PFSK-1 (cell line): ENCODE data around the gene CCL19.

Source experiments
- POLR2AphosphoS5 ChIP-seq: IDR thresholded peaks from 2 replicates; pipeline ENCODE4 v1.6.1; 2012; ENCODE audit warnings: low read depth, mild to moderate bottlenecking, control low read depth, low read length, moderate library complexity
- REST ChIP-seq, 2 experiments: IDR thresholded peaks; 2 replicates each; pipeline versions ENCODE4 v1.6.1 to v1.8.0; 2011 to 2012; ENCODE audit warnings: low read depth in 2 of 2, low read length in 2 of 2, control low read depth in 1 of 2, inconsistent platforms in 1 of 2, mild to moderate bottlenecking in 1 of 2, moderate library complexity in 1 of 2; ENCODE audit not compliant: insufficient read depth in 1 of 2
- TAF1 ChIP-seq: IDR thresholded peaks from 2 replicates; pipeline ENCODE4 v1.6.1; 2012; ENCODE audit warnings: low read length, control low read depth, borderline replicate concordance; ENCODE audit not compliant: insufficient read depth

GRCh38 chr9:34684145-34684544 is 6.9 kb downstream of the CCL19 start:
- no peak for TF ChIP-seq POLR2AphosphoS5
- no peak for TF ChIP-seq TAF1
- no peak for TF ChIP-seq REST (IDR thresholded peaks at IDR 0.05; ENCODE audit: insufficient read depth in 1 of 2, low read depth in 2 of 2, low read length in 2 of 2)
